ENCODE results near the gene TRNAU1AP.
"Not testable (repeated sequence)": the region's sequence is repeated elsewhere in the genome, so short reads cannot be mapped to it uniquely, and the experiment has no call there.

Gene TRNAU1AP

GRCh38 chr1:28578696-28579218, 25.9 kb downstream of the TRNAU1AP start:
- no peak for DNase-seq

GRCh38 chr1:28579401-28579800, 26.5 kb downstream of the TRNAU1AP start:
- no peak for DNase-seq

DNA sequence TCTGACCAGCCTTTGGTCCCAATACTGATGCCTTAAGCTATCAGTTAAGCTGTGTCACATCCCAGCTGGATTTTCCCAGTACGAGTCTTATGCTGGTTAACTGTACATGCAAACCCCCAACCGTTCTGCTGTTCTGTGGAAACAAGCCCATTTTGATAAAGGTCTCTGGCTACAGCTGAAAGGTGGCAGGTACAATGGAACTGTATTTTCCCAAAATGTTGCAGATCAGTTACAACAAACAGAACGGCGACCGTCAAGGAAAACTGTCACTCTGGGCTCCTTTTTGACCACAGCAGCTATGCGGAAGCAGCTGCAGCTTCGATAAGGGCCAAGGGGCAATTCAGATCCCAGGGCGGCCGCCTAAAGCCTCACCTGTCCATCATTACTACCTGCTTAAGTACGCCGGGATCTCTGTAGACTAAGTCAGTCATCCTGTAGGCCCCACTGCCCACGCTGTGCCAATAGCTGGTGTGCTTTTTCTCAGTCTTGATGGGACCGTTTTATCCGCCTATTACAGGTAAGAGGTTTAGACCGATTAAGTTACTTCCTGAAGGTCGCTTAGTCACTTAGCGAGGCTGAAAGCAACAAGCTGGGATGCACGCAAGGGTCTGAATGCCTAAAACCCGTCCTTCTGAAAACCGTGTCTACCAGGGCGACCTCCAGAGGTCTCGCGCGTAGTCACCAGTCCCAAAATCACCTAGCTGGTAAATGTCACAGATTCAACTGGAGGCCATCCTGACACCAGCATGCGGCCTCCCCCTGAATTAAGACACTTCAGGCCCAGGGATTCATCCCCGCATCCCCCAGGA, 28.0 kb downstream of the TRNAU1AP start:
- no peak for DNase-seq

- DNase-seq: peak; percentile 94
Measured at GRCh38 chr1:28581531-28582247, 28.8 kb downstream of the TRNAU1AP start.

DNA sequence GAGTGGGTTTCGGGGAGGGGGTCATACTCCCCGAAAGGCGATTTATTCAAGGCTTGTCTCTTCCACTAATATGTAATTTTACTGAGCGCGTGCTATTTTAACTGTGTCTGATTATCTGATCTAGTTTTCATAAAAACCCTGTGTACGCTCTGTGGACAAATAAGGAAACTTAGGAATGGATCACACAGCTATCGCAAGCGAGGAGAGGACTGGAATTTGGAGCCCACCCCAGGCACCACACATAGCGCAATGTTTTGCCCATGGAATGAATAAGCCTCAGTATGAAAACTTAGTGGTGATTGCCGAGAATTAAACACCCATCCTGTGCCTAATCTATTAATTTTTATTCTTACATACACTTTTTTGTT, 29.3 kb downstream of the TRNAU1AP start:
- DNase-seq: no peak

DNA sequence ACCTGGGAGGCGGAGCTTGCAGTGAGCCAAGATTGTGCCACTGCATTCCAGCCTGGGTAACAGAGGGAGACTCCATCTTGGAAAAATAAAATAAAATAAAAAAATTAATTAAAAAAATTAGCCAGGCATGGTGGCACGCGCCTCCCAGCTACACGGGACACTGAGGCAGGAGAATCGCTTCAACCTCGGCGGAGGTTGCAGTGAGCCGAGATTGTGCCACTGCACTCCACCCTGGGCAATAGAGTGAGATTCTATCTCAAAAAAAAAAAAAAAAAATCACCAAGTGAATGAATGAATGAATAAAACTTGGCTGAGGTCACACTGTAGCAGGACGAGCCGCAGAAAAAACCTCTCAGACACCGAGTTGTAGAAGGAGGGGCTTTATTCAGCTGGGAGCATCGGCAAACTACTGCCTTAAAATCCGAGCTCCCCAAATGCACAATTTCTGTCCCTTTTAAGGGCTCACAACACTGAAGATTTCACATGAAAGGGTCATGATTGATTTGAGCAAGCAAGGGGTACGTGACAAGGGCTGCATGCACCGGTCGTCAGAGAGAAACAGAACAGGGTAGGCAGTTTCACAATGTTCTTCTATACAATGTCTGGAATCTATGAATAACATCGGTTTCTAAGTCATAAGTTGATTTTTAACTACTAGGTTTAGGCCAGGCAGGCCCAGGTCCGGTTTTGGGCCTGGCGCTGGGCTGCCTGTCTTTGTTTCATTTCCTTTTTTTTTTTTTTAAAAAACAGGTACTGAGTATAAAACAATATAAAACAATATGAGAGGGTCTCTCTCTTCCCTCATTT, 33.9 kb downstream of the TRNAU1AP start:
- DNase-seq: not testable (repeated sequence)

DNA sequence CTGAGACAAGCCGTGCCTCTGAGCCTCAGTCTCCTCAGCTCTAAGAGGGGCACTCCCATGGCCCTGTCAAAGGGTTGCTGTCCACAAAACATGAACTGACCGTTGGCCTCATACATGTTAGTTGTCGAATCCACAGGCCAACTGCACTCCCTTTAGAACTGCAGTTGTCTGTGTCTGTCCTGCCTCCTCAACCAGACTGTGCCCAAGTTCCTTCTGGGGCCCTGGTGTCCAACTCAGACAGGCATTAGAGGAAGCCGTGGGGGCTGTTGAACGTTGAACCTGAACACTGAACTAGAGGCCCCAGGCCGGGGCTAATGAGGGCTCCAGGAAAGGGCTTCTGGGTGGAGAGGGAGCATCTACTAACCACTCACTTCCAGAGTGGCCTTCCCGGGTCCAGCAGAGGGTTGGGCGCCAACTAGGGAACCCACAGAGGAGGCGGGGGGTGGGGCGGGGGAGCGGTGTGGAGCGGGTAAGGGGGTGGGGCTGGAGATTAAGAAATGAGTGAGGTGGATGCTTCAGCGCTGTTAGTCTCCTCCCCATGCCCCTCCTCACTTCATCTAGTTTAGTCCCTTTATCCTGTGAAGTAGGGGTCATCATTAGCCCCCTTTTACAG, 38.9 kb downstream of the TRNAU1AP start, which contains the start of gene RAB42:
Gene RAB42 (plus strand): TSS at position 558 of the 613 bp plus-strand sequence. CDS start 247 bp downstream, outside the sequence.
- no peak for DNase-seq

DNA sequence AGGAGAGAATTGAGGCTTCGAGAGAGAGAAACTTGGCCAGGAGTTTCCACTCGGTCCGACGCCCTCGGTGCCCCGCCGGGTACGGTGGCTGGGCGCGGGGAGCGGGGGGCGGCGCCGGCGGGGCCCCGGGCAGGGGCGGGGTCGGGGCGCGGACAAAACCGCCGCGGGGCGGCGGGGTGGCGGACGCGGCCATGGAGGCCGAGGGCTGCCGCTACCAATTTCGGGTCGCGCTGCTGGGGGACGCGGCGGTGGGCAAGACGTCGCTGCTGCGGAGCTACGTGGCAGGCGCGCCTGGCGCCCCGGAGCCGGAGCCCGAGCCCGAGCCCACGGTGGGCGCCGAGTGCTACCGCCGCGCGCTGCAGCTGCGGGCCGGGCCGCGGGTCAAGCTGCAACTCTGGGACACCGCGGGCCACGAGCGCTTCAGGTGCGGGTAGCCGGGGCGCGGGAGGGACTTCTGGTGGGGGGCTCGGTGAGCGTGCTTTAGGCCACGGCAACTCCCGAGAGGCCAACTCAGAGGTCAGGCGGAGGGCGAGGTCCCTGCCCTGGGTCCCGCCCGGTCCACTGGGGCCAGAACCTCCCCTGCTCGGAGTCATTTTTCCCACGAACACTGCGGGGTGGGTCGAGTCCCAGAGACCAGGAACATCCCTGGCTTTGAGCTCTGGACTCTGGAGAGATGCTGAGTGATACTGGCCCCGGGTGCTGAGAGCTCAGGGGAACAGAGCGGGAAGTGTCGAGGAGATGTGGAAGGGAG, 39.6 kb downstream of the TRNAU1AP start:
- no peak for DNase-seq

DNA sequence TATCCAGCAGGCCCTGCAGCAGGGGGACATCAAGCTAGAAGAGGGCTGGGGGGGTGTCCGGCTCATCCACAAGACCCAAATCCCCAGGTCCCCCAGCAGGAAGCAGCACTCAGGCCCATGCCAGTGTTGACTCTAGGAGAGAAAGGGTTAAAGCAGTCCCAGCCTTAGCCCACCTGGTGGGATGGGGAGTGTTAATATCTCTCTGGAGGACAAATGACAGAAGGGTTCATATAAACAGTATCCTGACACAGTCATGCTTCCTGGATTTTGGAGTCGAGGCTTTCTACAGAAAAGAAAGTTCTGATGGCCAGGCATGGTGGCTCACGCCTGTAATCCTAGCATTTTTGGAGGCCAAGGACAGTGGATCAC, 41.1 kb downstream of the TRNAU1AP start:
- DNase-seq: not testable (repeated sequence)

DNA sequence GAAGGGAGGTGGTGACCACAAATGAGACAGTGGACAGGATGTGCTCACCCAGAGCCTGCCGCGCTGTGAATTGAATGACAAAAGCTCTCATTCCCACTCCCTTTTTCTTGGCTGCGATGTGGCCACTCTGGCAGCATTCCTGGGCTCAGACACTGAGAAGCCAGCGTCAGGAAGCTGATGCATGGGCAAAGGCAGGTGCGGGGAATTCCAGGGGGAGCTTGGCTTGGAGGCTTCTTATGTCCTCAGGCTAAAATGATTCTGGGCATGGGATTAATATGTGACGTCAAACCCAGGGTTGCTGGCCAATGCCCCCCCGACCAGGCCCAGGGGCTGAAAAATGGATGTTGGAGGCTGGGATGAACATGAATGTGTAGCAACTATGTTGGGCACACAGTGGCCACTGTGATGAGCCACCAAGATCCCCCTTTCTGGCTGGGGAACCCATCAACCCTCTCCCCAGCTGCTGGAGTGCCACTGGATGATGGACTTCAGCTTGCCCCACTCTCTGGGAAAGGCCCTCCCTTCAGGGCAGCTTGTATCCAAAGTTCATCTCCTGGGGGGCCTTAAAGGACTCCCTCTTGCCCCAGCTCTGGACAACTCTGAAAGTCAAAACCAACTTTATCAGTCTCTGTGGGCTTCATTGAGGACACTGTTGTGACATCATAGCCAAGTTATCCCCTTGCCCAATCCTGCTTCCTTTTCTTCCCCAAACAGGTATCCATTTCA, 42.0 kb downstream of the TRNAU1AP start:
- not testable (repeated sequence) for DNase-seq

- DNase-seq: no peak
Measured at GRCh38 chr1:28595412-28596191, 42.7 kb downstream of the TRNAU1AP start.

- DNase-seq: not testable (repeated sequence)
Measured at GRCh38 chr1:28596276-28596675, 43.4 kb downstream of the TRNAU1AP start.

GRCh38 chr1:28601696-28602095, 48.8 kb downstream of the TRNAU1AP start:
- DNase-seq: no peak

DNA sequence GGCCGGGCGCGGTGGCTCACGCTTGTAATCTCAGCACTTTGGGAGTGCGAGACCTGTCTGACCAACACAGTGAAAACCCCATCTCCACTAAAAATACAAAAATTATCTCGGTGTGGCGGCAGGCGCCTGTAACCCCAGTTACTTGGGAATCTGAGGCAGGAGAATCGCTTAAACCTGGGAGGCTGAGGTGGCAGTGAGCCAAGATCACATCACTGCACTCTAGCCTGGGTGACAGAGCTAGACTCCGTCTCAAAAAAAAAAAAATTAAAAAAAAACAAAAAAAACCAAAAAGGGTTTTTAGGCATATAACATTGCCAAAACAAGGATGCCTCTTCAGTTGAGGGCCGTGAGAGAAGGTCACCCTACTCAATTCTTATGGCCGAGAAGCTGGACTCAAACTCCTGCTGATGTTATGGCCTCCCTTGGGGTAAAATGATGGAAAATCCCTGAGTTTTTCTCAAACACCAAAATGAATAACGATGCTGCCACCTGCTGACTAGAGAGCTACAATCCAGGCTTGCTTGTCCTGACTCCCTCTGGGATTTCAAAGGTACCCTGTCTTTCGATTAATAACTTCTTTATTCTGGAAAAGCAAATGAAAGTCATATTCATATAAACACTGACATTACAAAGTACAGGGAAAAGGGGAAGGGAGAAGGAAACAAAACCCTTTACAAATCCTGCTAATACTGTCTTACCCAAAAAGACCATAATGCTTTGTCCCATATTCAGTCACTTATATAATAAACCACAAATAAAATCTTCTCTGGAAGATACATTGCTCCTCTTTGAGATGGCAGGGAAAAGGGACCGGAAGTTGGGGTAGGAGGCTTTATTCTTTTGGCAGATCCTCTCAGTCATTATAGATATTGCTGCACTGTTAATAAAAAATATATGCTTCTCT, 49.9 kb downstream of the TRNAU1AP start:
- DNase-seq: peak; percentile 73

DNA sequence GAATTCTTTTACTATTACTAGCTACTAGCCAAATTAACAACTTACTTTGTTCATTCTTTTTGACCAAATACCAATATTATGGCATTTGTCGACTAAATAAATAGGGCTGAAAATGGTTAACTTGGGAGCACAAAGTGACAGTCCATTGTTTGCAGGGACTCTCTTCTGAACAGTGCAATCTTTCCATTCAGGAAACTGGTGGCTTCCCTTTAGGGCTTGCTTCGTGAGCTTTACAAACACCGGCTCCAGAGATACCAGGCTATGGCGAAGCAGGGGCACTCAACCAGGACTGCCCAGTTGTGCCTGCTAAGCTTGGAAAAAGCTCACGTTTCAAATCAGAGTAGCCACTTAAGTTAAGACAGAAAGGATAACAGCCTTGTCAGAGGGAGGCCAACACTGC, 51.5 kb downstream of the TRNAU1AP start:
- DNase-seq: no peak

GRCh38 chr1:28604962-28605361, 52.1 kb downstream of the TRNAU1AP start:
- no peak for DNase-seq

DNA sequence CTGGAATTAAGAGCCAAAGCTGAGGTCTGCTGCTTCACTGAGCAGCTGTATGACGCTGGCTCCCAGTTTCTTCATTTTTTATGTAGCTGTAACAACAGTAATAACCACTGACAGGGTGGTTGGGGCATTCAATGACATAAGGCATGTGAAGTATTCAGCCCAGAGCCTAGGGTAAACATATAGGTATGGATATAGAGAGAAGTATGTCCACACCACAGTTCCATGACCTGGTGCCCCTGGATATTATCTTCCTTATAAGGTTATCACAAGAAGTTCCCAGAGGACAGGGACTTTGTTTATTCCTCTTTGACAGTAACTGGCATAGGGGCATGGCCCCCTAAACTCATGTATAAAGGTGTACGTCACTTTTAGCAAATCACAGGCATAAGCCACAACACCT, 53.9 kb downstream of the TRNAU1AP start:
- DNase-seq: no peak

- no peak for DNase-seq
Measured at GRCh38 chr1:28613175-28613574, 60.3 kb downstream of the TRNAU1AP start.

Measured in NCI-H2171 (cell line).